NCI-H1417 (cell line): ENCODE data around the gene WDR72.

Source experiments
- DNase-seq, 3 experiments: peaks; one replicate each; lab custom pipeline; 2025; lab: John Stamatoyannopoulos, UW

Gene WDR72

DNA sequence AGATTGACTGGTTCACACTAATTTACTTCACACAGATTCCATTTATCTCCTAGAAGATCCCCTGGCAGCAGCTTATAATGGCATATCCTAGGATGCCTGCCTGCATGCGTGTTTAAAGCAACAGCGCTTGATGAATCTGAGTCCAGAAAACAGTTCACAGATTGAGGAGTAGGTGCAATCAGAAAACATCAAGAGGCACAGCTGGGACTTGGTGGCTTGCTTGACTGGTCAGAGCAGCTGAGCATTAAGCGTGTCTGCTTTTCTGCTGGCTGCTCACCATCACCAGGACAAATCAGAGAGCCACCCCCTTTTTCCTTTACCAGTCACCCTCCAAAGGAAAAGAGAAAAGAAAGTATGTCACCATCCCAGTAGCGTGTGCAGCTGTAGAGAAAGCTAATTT lies 223.6 kb downstream of the WDR72 start:
- DNase-seq = no peak

DNA sequence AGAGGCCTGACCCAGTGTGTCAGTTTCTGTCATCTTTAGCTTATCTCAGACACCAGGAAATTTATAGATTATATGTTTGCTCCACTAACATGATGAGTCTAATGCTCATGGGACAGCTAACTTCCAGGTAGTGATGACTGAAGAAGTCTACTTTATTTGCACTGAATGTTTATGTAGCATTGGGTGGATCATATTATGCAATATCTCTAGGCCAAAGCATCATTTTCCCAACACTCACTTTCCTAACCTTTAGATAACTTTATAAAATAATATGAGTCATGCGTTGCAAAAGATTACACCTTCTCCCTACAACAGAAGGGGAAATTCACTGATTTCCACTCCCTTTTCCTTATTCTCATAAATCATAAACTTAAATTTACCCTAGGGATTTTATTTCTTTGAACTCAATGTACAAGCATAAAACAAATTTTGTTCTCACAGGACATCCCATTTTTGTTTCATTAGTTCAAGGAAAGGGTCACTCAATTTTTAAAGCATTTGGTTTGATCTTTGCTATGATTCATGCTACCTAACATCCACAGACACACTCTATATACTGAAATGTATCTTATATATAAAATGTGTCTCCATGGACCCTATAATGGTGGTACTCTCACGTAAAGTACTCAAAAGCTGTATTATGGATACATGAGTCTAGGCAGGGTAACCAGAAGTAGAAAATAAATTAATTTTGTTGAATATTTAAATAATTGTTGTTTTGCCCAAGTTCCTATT lies 225.2 kb downstream of the WDR72 start:
- DNase-seq = no peak

DNA sequence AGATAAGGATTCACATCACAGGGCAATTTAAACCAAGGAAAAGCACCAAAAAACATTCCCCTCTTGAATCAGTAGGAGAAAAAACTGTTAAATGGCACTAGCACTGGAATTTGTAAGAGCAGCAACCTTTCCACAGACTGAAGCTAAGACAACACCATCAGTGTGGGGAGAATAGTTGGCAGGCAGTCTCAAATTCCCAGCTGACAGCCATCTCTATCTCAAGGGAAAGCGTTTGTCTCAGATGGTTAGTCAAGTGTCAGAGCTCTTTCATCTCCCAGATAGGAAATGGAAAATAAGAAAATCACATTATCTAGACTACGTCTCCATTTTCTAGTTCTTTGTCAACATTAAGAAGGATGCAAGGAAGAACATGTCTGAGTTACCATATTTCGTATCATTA lies 228.7 kb downstream of the WDR72 start:
- DNase-seq = peak in 1 of 3 experiments; percentile 29

DNA sequence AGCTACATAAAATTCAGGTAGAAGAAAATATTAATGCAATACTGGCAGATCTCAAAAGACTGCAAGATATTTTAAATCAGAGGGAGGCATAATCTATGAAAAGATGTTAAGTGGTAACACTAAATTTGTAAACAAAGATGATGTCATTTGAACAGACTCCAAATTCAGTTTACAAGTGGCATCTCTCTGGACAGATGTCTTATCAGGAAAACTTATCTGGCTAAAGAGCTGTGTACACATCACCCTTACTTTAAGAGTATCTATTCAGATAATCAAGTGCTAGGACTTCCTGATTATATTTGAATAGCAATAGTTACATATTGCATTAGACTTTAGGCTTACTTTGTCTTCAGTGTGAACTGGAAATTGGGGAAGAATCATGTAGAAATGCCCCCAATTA lies 231.5 kb downstream of the WDR72 start:
- DNase-seq = no peak

DNA sequence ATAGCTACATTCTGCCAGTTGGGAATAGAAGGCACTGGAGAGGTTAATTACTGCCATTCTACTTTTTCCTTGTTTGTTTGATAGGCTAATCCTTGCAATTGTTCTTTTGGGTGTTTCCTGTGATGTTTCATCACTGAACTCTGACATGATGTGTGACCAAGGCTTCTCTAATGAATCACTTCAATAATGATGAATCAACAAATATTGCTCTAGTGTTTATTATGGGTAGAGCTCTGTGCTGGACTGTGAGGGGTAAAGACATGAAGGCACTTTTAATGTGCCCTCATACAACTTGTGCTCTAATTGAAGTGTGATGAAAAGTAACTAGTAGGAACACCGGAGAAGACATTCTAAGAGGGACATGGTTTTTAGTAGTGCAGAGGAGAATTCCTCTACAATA lies 233.6 kb downstream of the WDR72 start:
- no peak for DNase-seq

DNA sequence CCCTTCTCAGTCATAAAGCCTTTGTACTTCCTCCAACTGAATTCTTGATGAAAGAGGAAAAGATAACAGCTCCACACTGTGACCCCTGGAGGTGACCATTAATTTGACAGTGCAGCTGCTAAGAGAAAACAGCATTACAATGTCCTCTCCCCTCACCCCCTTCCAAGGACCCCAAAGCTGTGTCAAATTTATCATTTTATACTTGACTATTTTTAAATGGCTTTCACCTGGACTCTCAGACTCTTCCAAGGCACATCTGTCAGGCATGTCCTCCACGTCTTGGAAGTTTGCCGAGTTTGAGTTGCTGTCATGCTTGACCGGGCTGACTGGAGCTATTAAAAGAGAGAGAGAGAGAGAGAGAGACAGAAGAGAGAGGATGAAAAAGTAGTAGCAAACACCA lies 236.5 kb downstream of the WDR72 start:
- DNase-seq = peak in 2 of 3 experiments; percentile 16 to 80

DNA sequence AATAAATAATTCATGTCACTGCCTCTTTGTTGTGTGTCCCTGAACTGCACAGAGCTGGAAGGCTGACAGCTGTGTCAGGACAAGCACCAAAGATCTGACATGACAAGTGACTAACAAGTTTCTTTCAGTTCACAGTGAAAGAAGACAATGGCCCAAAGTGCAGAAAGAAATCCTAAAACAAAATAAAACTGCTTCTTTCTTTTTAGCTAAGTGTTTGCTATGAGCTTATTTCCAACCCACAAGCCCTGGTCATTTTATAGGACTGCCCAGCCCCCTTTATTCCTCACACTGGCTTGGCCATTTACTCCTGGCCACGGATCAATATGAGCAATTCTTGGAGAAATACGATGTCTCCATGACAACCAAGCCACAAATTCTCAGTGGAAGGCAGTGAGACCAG lies 238.5 kb downstream of the WDR72 start:
- DNase-seq = peak in 1 of 3 experiments; percentile 11

DNA sequence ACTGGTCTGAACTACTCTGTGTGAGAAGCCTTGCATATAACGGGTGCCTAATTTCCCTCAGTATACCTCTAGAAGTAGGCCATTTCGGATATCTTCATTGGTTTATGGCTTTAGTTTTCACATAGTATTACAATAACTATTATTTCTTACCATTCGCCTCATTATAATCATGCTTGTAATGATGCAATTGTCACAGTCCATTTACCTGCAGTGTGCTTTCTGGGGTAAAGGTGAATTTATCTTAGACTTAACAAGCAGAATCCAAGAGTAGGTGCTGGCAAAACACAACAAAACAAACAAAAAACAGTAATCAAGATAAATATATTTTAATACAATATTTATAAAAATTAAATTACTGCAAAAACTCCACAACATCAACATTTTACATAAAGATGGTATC lies 246.0 kb downstream of the WDR72 start:
- no peak for DNase-seq

DNA sequence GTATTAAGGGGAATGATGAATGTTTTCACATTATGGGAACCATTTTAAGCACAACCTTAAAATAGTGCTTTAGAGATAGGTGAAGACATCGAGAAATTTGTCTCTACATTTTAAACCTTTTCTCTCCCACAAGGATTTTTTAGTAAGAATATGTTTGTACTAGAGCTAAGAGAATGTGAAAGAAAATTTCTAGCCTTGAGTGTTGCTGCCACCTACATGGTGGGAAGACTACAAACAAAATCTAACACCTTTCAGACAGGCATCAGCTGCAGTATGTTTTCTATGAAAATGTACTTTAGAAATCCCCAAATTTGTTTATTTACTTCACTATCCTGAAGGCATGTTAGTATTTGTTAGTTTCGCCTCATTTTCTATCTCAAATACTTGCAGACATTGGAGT lies 247.4 kb downstream of the WDR72 start:
- DNase-seq = peak in 1 of 3 experiments; percentile 6

DNA sequence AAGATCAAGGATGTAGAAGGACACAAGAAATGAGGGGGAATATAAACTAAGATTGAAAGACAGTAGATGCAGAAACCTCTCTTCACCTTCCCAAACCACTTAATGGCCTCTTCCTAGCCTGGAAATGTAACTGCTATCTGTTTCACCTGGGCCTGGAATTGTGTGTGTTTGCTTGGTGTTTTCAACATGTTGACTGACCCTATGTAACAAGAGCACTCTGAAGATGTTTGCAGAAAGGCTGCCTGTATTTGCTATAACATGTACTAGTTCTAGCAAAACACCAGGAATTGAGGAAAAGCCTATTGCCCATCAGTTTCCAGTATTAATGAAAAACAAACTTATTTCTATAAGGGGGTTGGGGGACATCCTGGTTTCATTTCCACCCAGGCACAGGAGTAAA lies 248.3 kb downstream of the WDR72 start:
- peak in 1 of 3 experiments; percentile 1 for DNase-seq

DNA sequence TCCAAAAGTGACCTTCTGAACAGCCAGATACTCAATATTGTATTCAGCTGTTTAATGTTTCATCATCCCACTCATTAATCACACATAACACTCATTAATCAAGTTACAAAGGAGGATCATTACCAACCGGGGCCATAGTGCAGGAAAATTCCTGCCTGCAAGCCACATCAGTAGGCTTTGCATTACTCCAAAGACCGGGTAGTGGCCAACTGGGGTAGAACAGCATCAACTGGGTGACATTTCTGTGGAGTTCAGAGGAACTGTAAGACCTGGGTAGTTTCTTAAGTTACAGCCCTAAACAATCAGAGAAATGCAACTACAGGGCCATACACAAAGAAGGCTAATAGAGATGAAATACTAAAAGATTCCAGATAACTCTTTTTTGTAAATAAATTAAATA lies 253.1 kb downstream of the WDR72 start:
- peak in 1 of 3 experiments; percentile 0 for DNase-seq

DNA sequence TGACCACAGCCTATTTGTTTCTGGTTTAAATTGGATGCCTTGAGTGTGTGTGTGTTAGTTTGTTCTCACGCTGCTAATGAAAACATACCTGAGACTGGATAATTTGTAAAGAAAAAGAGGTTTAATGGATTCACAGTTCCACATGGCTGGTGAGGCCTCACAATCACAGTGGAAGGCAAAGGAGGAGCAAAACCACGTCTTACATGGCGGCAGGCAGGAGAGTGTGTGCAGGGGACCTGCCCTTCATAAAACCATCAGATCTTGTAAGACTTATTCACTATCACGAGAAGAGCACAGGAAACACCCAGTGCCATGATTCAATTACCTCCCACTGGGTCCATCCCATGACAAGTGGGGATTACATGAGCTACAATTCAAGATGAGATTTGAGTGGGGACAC lies 260.5 kb downstream of the WDR72 start:
- no peak for DNase-seq

DNA sequence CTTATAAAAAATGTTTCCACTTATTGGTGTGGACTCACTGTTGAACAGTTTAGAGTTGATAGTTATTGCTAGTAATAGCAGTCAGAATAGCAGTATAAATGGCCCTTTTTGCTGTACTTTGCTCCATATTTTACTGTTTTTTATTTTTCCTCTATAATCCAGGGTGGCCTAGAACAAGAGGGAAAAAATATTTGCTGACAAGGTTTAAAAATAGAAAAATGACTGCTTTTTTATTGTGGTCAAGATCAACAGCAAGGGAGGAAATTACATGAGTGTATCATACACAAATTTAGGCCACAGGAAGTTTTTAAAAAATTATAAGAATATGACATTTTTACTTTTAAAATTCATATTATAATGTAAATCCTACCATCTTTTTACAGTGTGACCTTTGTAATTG lies 269.1 kb downstream of the WDR72 start:
- DNase-seq = no peak

DNA sequence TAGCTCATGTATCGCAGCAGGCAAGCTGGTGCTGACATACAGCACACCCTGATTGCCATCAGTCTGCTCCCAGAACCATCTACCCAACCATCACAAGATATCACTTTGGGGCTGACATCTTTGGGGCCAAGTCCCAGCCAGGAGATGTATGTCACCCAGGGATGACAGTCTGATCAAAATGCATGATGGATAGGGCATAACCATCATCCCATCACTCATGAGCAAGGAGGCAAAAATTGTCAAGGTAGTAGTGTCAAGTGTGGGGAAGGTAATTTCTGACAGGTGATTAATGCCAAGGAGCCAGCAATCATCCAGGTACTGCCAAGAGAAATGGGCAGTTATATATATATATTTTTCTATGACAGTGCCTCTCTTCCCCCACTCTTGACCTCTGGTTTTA lies 277.4 kb downstream of the WDR72 start:
- DNase-seq = no peak

DNA sequence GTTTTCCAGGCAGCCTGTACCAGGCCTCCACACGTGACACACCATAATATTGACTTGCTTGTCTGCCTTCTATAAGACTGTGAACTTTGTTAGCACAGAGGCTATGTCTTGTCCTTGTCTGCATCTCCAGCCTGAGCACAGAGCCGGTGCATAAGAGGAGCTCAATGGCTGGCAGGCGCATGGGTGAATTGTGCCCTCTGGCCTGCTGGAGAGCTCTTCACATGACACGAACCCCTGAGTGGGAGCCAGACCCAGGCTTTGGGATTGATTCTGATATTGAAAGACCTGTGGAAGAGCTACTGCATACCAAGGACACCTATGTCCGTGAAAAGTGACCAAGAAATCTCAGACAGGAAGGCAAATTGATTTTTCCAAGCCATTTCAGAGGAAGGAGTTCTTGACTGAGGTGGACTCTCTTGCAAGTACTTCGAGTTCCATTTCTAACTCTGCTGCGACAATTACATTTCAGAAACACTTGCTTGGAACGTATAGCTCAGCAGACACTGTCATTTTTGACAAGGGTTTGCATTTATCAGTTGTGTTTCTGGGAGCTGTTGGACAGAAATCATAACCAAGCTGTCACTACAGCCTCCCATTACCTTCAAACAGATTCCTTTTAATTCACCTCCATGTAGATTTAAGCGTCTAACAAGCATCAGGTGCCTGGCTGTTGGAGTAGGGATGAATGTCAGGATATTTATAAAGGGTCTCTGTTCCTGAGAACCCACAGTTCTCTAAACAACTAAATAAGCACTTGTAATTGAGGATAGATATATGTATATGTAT lies 281.3 kb downstream of the WDR72 start:
- no peak for DNase-seq

DNA sequence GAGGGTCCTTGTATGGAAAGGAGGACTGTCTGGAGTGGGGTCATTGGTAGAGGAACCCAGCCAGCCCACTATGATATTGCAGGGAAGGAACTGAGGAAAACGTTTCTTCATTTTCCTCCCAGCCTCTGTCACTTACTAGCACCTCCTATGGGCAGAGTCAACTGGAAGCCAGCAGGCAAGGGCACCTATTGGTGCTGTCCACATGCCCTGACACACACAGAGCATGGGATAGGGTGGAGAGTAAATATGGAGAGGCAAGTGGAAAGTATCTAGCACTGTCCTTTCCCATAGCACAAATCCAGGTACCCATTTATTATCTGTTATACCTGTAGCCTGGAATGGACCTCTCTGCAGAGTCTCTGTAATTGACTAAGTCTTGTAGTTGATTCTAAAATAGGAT lies 285.6 kb downstream of the WDR72 start:
- no peak for DNase-seq

DNA sequence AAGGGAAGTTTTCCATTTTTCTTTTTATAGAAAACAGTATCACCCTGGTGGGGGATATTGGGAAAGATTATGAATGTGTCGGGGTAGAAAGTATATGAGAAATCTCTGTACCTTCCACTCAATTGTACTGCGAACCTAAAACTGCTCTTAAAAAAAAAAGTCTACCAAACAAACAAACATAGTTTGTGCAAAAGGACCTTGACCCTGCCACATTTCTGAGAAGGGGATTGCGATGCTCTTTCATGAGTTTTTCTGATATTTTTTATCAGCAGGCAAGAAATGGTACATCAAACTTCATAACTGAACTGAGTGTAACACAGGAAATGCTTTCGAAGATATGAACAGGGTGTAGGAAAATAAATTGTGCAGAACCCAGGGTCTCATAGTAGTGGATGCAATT lies 286.0 kb downstream of the WDR72 start:
- DNase-seq = no peak

DNA sequence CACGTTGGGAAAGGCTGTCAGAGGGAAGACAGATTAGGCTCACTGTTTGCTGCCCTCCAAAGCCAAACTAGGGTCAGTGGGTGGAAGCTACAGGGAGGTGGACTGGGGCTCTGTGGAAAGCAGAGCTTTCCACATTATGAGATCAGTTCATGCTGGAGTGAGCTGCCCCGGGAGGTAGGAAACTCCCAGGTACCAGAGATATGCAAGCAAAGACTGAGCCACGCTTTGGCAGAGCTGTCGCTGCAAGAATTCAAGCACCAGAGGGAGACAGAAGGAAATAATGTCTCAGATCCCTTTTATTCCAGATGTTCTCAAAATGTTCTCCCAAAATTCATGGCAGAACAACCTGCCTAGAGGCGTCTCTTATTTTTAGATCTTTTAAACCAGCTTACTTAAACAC lies 286.6 kb downstream of the WDR72 start:
- no peak for DNase-seq

DNA sequence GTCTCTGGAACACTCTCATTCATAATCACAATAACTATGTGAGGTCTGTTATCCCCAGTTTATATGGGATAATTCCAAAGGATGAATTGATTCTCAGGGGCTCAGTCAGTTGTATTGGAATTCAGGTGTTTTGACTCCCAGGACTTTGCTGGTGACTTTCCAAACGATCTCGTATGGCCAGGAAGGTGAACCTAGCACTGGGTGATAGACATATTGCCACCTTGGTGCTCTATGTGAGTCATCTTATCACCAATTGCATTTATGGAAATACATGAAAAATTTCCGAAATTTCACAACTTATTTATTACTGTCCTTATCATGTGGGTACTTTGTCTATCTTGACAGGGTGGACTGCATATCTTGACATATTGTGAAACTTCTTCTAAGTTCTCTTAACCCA lies 287.3 kb downstream of the WDR72 start:
- no peak for DNase-seq

DNA sequence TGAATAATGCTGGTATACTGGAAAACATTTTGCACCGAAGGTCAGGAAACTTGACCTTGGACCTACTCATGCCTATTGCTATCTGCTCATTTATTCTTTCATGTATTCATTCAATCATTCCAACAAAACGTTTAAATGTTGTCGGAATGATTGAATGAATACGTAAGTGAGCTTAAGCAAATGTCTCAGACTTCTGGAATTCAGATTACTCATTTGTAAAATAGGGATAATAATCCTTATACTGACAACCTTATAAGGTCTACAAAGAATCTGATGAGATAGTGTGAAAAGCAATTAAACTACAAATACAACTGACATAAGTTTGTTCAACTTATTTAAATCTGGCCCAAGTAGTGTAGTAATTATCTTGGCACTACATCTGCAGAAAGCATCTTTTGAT lies 288.7 kb downstream of the WDR72 start:
- DNase-seq = no peak

DNA sequence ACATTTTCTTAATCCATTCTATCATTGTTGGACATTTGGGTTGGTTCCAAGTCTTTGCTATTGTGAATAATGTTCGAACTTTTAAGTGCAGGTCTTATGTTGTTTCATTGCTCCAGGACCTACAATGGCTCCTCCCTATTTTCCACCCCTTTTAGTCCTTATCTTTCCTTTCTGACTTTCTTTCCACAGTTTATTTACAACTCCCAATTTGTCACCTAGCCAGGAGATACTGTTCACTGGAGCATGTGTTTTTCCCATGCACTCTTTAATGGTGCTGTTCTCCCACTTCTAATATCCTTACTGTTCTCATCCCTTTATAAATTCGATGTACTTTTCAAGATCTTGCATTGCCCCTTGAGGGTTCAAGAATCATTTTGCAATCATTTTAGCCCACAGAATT lies 290.0 kb downstream of the WDR72 start:
- DNase-seq = no peak
